Activated naive CD4-positive, alpha-beta T cell treated with anti-CD3 and anti-CD28 coated beads, Interleukin-2, amount 50 U/mL, for 72 hours (primary cell): Measurements from ENCODE around the gene PLA2R1. TPM values are rescaled to one million over a fixed set of nuclear protein-coding genes. Genes with fewer than 3 reads are reported as not detected.

Experiments
- total RNA-seq, 2 donors: library from RNA; stranded (reverse); gene quantifications; one replicate each; pipeline ENCODE4 v1.2.3, GENCODE V29; 2022

Gene PLA2R1
- total RNA-seq, 2 donors from 2014 or later, result not detected

Other genes starting within 250 kb of the PLA2R1 start
- 10 to 100 TPM; 20.4 to 35.1 TPM for gene LY75, start 157.9 kb downstream of the PLA2R1 start, total RNA-seq
- not detected for gene ITGB6, start 137.7 kb upstream of the PLA2R1 start, total RNA-seq